Endothelial cell of umbilical vein (primary cell): Measurements from ENCODE around the gene IGSF3. TPM values are rescaled to one million over a fixed set of nuclear protein-coding genes. Genes with fewer than 3 reads are reported as not detected.
A peak's percentile ranks its signal among the peaks of the same experiment; 100 is the strongest.

ENCODE experiments used
- BruUV-seq: library from RNA; stranded (reverse); fragments of 400-500 nt; replicated peaks from 2 replicates; lab custom pipeline; 2021; lab: Mats Ljungman, UMichigan
- CTCF ChIA-PET: fragments of 300-600, 350-600 bp; sonication (Branson Sonifier 250); formaldehyde crosslinking; loops from one replicate; lab custom pipeline; 2021; ENCODE audit warnings: antibody characterized with exemption, inconsistent platforms; lab: Charles Lee
- POLR2A ChIA-PET: fragments of 300-600, 350-600 bp; sonication (Branson Sonifier 250); formaldehyde crosslinking; loops from one replicate; lab custom pipeline; 2021; ENCODE audit warnings: antibody characterized with exemption, inconsistent platforms; lab: Charles Lee
- DNase-seq: peaks from one replicate; pipeline ENCODE4 v3.0.0-alpha.2; 2011; ENCODE audit warnings: low read depth, low spot score
- FAIRE-seq: peaks from 2 replicates; lab custom pipeline; 2011; peaks lifted over from hg19 to GRCh38; lab: Jason Lieb, UNC
- H2AFZ ChIP-seq: 2 replicates; pipeline ENCODE4 v1.6.0; 2012; ENCODE audit warnings: low read depth, low read length, control low read depth, inconsistent platforms
- H3K27ac ChIP-seq: 2 replicates; pipeline ENCODE4 v1.5.1; 2011; ENCODE audit warnings: low read depth, mild to moderate bottlenecking, control low read depth, low read length, moderate library complexity; ENCODE audit not compliant: insufficient read depth
- H3K27me3 ChIP-seq, 2 experiments: 2 replicates each; pipeline versions ENCODE4 v1.6.0 to v1.6.1; 2011; ENCODE audit warnings: low read length in 2 of 2, mixed read lengths in 1 of 2; ENCODE audit not compliant: control insufficient read depth in 2 of 2, insufficient read depth in 2 of 2
- H3K36me3 ChIP-seq, 2 experiments: 2 replicates in 1 of 2; 3 replicates in 1 of 2; pipeline ENCODE4 v1.5.1; 2011; ENCODE audit warnings: low read length in 2 of 2, mild to moderate bottlenecking in 1 of 2, moderate library complexity in 1 of 2; ENCODE audit not compliant: control insufficient read depth in 2 of 2, insufficient read depth in 2 of 2; ENCODE audit errors: extremely low read depth in 1 of 2
- H3K4me1 ChIP-seq: 3 replicates; pipeline ENCODE4 v1.5.1; 2011; ENCODE audit warnings: mild to moderate bottlenecking, low read length; ENCODE audit not compliant: control insufficient read depth, insufficient read depth; ENCODE audit errors: extremely low read depth
- H3K4me2 ChIP-seq: 2 replicates; pipeline ENCODE4 v1.6.1; 2011; ENCODE audit warnings: low read length, control low read depth, mixed read lengths; ENCODE audit not compliant: insufficient read depth
- H3K4me3 ChIP-seq, 3 experiments: fragments of 200-600 bp in 1 of 3; sonication (generic), shearing (Covaris generic) in 1 of 3; replicated peaks in 1 of 3; 2 replicates each; pipeline ENCODE4 v1.5.1; 2011 to 2016; ENCODE audit warnings: control low read depth in 3 of 3, low read length in 3 of 3, mild to moderate bottlenecking in 2 of 3, inconsistent platforms in 1 of 3, low read depth in 1 of 3, moderate library complexity in 1 of 3; ENCODE audit not compliant: insufficient read depth in 1 of 3
- H3K79me2 ChIP-seq: 2 replicates; pipeline ENCODE4 v1.6.0; 2012; ENCODE audit warnings: low read length, inconsistent platforms; ENCODE audit not compliant: control insufficient read depth, insufficient read depth
- H3K9ac ChIP-seq: replicated peaks from 2 replicates; pipeline ENCODE3; 2011; ENCODE audit warnings: low read length, control low read depth; ENCODE audit not compliant: insufficient read depth; ENCODE audit errors: extremely low read depth
- H3K9me1 ChIP-seq: replicated peaks from 3 replicates; pipeline ENCODE4 v1.6.0; 2011; ENCODE audit warnings: mild to moderate bottlenecking, low read length; ENCODE audit not compliant: control insufficient read depth, insufficient read depth; ENCODE audit errors: extremely low read depth
- H3K9me3 ChIP-seq: replicated peaks from 2 replicates; pipeline ENCODE4 v1.5.1; 2012; ENCODE audit warnings: low read length, inconsistent platforms; ENCODE audit not compliant: control insufficient read depth, insufficient read depth
- H4K20me1 ChIP-seq: replicated peaks from 2 replicates; pipeline ENCODE3; 2011; ENCODE audit warnings: mild to moderate bottlenecking, low read length; ENCODE audit not compliant: control insufficient read depth, insufficient read depth; ENCODE audit errors: extremely low read depth
- CTCF ChIP-seq, 2 donors: IDR thresholded peaks; 1 replicate in 1 of 2; 2 replicates in 1 of 2; pipeline ENCODE4 v1.5.1; 2011; ENCODE audit warnings: low read length in 2 of 2, mild to moderate bottlenecking in 2 of 2, moderate library complexity in 2 of 2, control low read depth in 1 of 2, inconsistent platforms in 1 of 2, low read depth in 1 of 2; ENCODE audit not compliant: insufficient read depth in 1 of 2; ENCODE audit errors: extremely low read depth in 1 of 2
- EZH2 ChIP-seq: IDR thresholded peaks from 2 replicates; pipeline ENCODE4 v1.6.1; 2012; ENCODE audit warnings: borderline replicate concordance, low read depth, mild to moderate bottlenecking, moderate library complexity, low read length, inconsistent platforms; ENCODE audit not compliant: severe bottlenecking
- FOS ChIP-seq: IDR thresholded peaks from 2 replicates; pipeline ENCODE4 v1.6.1; 2011; ENCODE audit warnings: mild to moderate bottlenecking, low read length, moderate library complexity, borderline replicate concordance; ENCODE audit not compliant: insufficient read depth
- JUN ChIP-seq: IDR thresholded peaks from 2 replicates; pipeline ENCODE4 v1.6.1; 2011; ENCODE audit warnings: borderline replicate concordance, low read depth; ENCODE audit not compliant: insufficient read length, insufficient read depth
- MAX ChIP-seq: IDR thresholded peaks from 2 replicates; pipeline ENCODE4 v1.6.1; 2011; ENCODE audit not compliant: insufficient read depth, insufficient read length
- MYC ChIP-seq: IDR thresholded peaks from one replicate; pipeline ENCODE4 v1.6.1; 2011; ENCODE audit warnings: mild to moderate bottlenecking, low read depth, low read length
- POLR2A ChIP-seq: IDR thresholded peaks from 2 replicates; pipeline ENCODE4 v1.6.1; 2012; ENCODE audit warnings: low read depth, mild to moderate bottlenecking, control low read depth, low read length
- POLR2AphosphoS5 ChIP-seq: IDR thresholded peaks from 2 replicates; pipeline ENCODE4 v1.6.1; 2012; ENCODE audit warnings: low read depth, mild to moderate bottlenecking, control low read depth, low read length, moderate library complexity; ENCODE audit not compliant: insufficient read depth
- dilution Hi-C: fragments of 300-500 bp; cut with MboI; formaldehyde crosslinking; loops from one replicate; pipeline ENCODE4 v1.15.0; 2019; ENCODE audit warnings: low sequenced_read_pairs; ENCODE audit not compliant: extremely low pct_ligation_motif_present
- intact Hi-C: fragments of 100-400 bp; cut with micrococcal nuclease; formaldehyde crosslinking; loops from one replicate; pipeline ENCODE4 v1.10.0; 2022
- polyA plus RNA-seq, 4 experiments: library from polyadenylated mRNA; depleted of rRNA in 3 of 4; stranded (reverse) in 3 of 4; unstranded in 1 of 4; fragments of >200 nt; gene quantifications; 2 replicates each; pipeline versions ENCODE4 v1.2.1 to v1.2.3, GENCODE V29; 2011 to 2012; ENCODE audit warnings: missing spikeins in 1 of 4
- total RNA-seq: library from RNA; stranded (reverse); gene quantifications from 2 replicates; pipeline ENCODE4 v1.2.3, GENCODE V29; 2021

The IGSF3 gene
- total and polyA plus RNA-seq, 2 donors (not counting 3 experiments of a cell fraction or from before 2014, with no cell fraction given): 0.63 to 2.2 TPM

- H3K27ac ChIP-seq: no peak overlapping the region
- no peaks in the 10 kb centered on the region for H3K9me3 ChIP-seq
- no peaks in the 10 kb centered on the region for H3K79me2 ChIP-seq
- no peak overlapping the region for H3K9ac ChIP-seq
- no peak for DNase-seq
- ChIA-PET CTCF (interaction anchor here (0.5 to 1.3 kb wide), 3 partner anchors 42 to 401 kb away, joined by 3 to 6 read pairs (median 3); no protein-coding TSS in a partner anchor), POLR2A (no interaction called here)
- H3K27me3 ChIP-seq: peaks cover 28 to 30% of the 10 kb centered on the region in 2 experiments
- peak overlapping the region; percentile 48 for H3K4me2 ChIP-seq
- H4K20me1 ChIP-seq: no peaks in the 10 kb centered on the region
- intact Hi-C loops (loop anchor here (10.0 kb wide), 1 partner anchor 52 kb away; no protein-coding TSS in a partner anchor), dilution Hi-C loops (no loop called here)
- no TSS peak for BruUV-seq
- no peak for FAIRE-seq
- H2AFZ ChIP-seq: peak overlapping the region; percentile 71
- H3K9me1 ChIP-seq: no peaks in the 10 kb centered on the region
- peak overlapping the region in 2 of 3 experiments; percentile 44 to 48 for H3K4me3 ChIP-seq
- no peaks in the 10 kb centered on the region for H3K36me3 ChIP-seq
- TF ChIP-seq EZH2: peak; percentile 31
- TF ChIP-seq JUN: no peak
- H3K4me1 ChIP-seq: peaks cover 2% of the 10 kb centered on the region
Measured at GRCh38 chr1:116666187-116667077, 1.1 kb downstream of the IGSF3 start.

- peaks cover 2% of the 10 kb centered on the region for H3K4me1 ChIP-seq
- no TSS peak for BruUV-seq
- no peak overlapping the region for H3K4me3 ChIP-seq
- no peaks in the 10 kb centered on the region for H3K36me3 ChIP-seq
- TF ChIP-seq JUN (no peak), FOS (no peak), MAX (no peak), POLR2AphosphoS5 (no peak), POLR2A (no peak), EZH2 (no peak), MYC (no peak), CTCF (IDR thresholded peaks at IDR 0.05; ENCODE audit: extremely low read depth in 1 of 2, insufficient read depth in 1 of 2, low read depth in 1 of 2, low read length in 2 of 2) (no peak)
- dilution Hi-C loops (no loop called here), intact Hi-C loops (loop anchor here (10.0 kb wide), 1 partner anchor 50 kb away; no protein-coding TSS in a partner anchor)
- H3K9me1 ChIP-seq: no peaks in the 10 kb centered on the region
- H3K9ac ChIP-seq: no peak overlapping the region
- ChIA-PET CTCF (interaction anchor here (0.5 kb wide), 1 partner anchor 391 kb away, joined by 4 read pairs; no protein-coding TSS in a partner anchor), POLR2A (no interaction called here)
- no peaks in the 10 kb centered on the region for H4K20me1 ChIP-seq
- H3K4me2 ChIP-seq: no peak overlapping the region
- H3K27me3 ChIP-seq: peaks cover 28 to 30% of the 10 kb centered on the region in 2 experiments
- H2AFZ ChIP-seq: no peak overlapping the region
- no peaks in the 10 kb centered on the region for H3K79me2 ChIP-seq
- no peak overlapping the region for H3K27ac ChIP-seq
- DNase-seq: no peak
- H3K9me3 ChIP-seq: no peaks in the 10 kb centered on the region
- FAIRE-seq: no peak
Measured at GRCh38 chr1:116664978-116665371, 2.6 kb downstream of the IGSF3 start.
